ENCODE measurements around the gene REG1B. TPM values are rescaled to one million over a fixed set of nuclear protein-coding genes. Genes with fewer than 3 reads are reported as not detected.

The REG1B gene
- total RNA-seq, 1 experiment from 2014 or later: 2.1 TPM

Other genes with a start within 250 kb of the REG1B start
- gene REG3G, start 62.3 kb downstream of the REG1B start, total RNA-seq (2021): 0.20 to 0.39 TPM (median 0.30 TPM) in 3 replicates
- gene REG1A, start 32.5 kb upstream of the REG1B start, total RNA-seq (2021): 4.8 to 8.2 TPM (median 5.2 TPM) in 3 replicates
- 0.37 TPM in 1 of 3 replicates, not detected in the others for gene REG3A, start 71.8 kb upstream of the REG1B start, total RNA-seq (2021)